Chondrocyte (in vitro differentiated cells): ENCODE measurements around the gene SCNN1B. TPM values are rescaled to one million over a fixed set of nuclear protein-coding genes. Genes with fewer than 3 reads are reported as not detected.
A peak's percentile ranks its signal among the peaks of the same experiment; 100 is the strongest.
"Not testable (repeated sequence)": the region's sequence is repeated elsewhere in the genome, so short reads cannot be mapped to it uniquely, and the experiment has no call there.

Experiments used
- DNase-seq: peaks from one replicate; pipeline ENCODE4 v3.0.0; 2021; ENCODE audit warnings: mixed read lengths, low spot score
- H3K27ac Mint-ChIP-seq: one replicate; pipeline ENCODE4 v1.8.0; 2021; ENCODE audit warnings: mild to moderate bottlenecking, moderate library complexity, mixed read lengths; ENCODE audit not compliant: unreplicated experiment
- H3K27me3 Mint-ChIP-seq: 2 replicates; pipeline ENCODE4 v1.8.0; 2021; ENCODE audit warnings: low read depth, mixed read lengths
- H3K36me3 Mint-ChIP-seq: 2 replicates; pipeline ENCODE4 v1.8.0; 2021; ENCODE audit warnings: low read depth, mixed read lengths
- H3K4me1 Mint-ChIP-seq: 2 replicates; pipeline ENCODE4 v1.8.0; 2021; ENCODE audit warnings: low read depth, mild to moderate bottlenecking, mixed read lengths
- H3K4me3 Mint-ChIP-seq: one replicate; pipeline ENCODE4 v1.8.0; 2021; ENCODE audit warnings: mild to moderate bottlenecking, moderate library complexity, mixed read lengths; ENCODE audit not compliant: unreplicated experiment
- H3K9me3 Mint-ChIP-seq: 2 replicates; pipeline ENCODE4 v1.8.0; 2021; ENCODE audit warnings: low read depth, mixed read lengths
- CTCF ChIP-seq: fragments of 200-600 bp; sonication (generic); IDR thresholded peaks from 2 replicates; pipeline ENCODE4 v1.5.0; 2021; ENCODE audit warnings: antibody characterized with exemption, mild to moderate bottlenecking, moderate library complexity
- long read RNA-seq: library from polyadenylated mRNA; stranded (forward); transcript quantifications from one replicate; pipeline ENCODE4 v2.0.0, GENCODE V29; 2021
- total RNA-seq: library from RNA; stranded (reverse); gene quantifications from 3 replicates; pipeline ENCODE4 v1.2.1, GENCODE V29; 2021

The SCNN1B gene, protein sequence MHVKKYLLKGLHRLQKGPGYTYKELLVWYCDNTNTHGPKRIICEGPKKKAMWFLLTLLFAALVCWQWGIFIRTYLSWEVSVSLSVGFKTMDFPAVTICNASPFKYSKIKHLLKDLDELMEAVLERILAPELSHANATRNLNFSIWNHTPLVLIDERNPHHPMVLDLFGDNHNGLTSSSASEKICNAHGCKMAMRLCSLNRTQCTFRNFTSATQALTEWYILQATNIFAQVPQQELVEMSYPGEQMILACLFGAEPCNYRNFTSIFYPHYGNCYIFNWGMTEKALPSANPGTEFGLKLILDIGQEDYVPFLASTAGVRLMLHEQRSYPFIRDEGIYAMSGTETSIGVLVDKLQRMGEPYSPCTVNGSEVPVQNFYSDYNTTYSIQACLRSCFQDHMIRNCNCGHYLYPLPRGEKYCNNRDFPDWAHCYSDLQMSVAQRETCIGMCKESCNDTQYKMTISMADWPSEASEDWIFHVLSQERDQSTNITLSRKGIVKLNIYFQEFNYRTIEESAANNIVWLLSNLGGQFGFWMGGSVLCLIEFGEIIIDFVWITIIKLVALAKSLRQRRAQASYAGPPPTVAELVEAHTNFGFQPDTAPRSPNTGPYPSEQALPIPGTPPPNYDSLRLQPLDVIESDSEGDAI
- not detected in 3 replicates for total RNA-seq
- long read RNA-seq: 0 reads

- H3K4me1 Mint-ChIP-seq: peaks cover 10% of the 10 kb centered on the region
- no peak within 1 kb of the TSS for H3K27ac Mint-ChIP-seq
- peaks cover 1% of the 10 kb centered on the region for H3K36me3 Mint-ChIP-seq
- no peaks in the 10 kb centered on the region for H3K9me3 Mint-ChIP-seq
- no peak for TF ChIP-seq CTCF
- peak within 1 kb of the TSS; percentile 13 for H3K4me3 Mint-ChIP-seq
- peaks cover 41% of the 10 kb centered on the region for H3K27me3 Mint-ChIP-seq
- DNase-seq: no peak
Measured at GRCh38 chr16:23302045-23302956, at the start of gene SCNN1B. SCNN1B (plus strand) TSS chr16:23302302; CDS start chr16:23348600, 46,298 bp downstream.

GRCh38 chr16:23252310-23252709 lies 49.8 kb upstream of the SCNN1B start:
- Mint-ChIP-seq H3K4me1 (no peaks in the 10 kb centered on the region), H3K36me3 (no peaks in the 10 kb centered on the region), H3K4me3 (no peak overlapping the region), H3K27ac (no peak overlapping the region), H3K27me3 (peaks cover 5% of the 10 kb centered on the region), H3K9me3 (peaks cover 6% of the 10 kb centered on the region)
- no peak for TF ChIP-seq CTCF
- DNase-seq: no peak

DNA sequence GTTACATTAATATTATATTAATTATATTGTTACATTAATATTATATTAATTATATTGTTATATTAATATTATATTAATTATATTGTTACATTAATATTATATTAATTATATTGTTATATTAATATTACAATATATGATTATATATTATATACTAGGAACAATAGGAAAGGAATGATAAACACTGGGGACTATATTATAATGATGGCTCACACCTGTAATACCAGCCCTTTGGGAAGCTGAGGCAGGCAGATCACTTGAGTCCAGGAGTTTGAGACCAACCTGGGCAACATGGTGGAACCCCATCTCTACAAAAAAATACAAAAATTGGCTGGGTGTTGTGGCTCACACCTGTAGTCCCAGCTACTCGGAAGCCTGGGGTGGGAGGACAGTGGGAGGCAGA lies 48.5 kb upstream of the SCNN1B start:
- H3K27ac Mint-ChIP-seq, H3K9me3 Mint-ChIP-seq, H3K4me3 Mint-ChIP-seq, H3K36me3 Mint-ChIP-seq, DNase-seq, H3K4me1 Mint-ChIP-seq: not testable (repeated sequence)
- peaks cover 13% of the 10 kb centered on the region for H3K27me3 Mint-ChIP-seq

DNA sequence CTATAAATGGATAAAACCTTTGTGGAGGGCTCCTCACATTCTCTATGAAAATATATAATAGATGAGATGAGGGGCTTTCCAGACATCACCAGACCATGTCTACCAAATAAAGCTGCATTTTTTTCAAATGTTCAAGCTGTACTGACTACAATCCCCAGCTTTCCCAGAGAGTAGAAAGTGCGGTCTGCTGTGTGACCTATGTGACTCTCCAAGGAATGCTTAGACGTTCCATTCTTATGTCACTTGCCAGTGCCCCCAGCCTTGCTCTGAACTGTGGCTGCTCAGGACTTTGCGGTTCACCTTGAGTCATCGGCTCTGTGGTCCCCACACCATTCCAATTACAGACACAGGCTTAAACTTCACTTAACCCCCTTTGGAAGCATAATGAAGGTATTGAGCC lies 47.8 kb upstream of the SCNN1B start:
- no peak overlapping the region for H3K27ac Mint-ChIP-seq
- DNase-seq: no peak
- H3K27me3 Mint-ChIP-seq: peaks cover 13% of the 10 kb centered on the region
- TF ChIP-seq CTCF: no peak
- peaks cover 6% of the 10 kb centered on the region for H3K9me3 Mint-ChIP-seq
- no peak overlapping the region for H3K4me3 Mint-ChIP-seq
- H3K4me1 Mint-ChIP-seq: no peaks in the 10 kb centered on the region
- H3K36me3 Mint-ChIP-seq: no peaks in the 10 kb centered on the region

- no peaks in the 10 kb centered on the region for H3K4me1 Mint-ChIP-seq
- no peak for TF ChIP-seq CTCF
- DNase-seq: no peak
- no peaks in the 10 kb centered on the region for H3K36me3 Mint-ChIP-seq
- no peak overlapping the region for H3K27ac Mint-ChIP-seq
- H3K9me3 Mint-ChIP-seq: peaks cover 3% of the 10 kb centered on the region
- no peak overlapping the region for H3K4me3 Mint-ChIP-seq
- H3K27me3 Mint-ChIP-seq: peaks cover 15% of the 10 kb centered on the region
Measured at GRCh38 chr16:23255000-23255399, 47.1 kb upstream of the SCNN1B start.
